ENCODE results near the gene PIF1. TPM values are rescaled to one million over a fixed set of nuclear protein-coding genes. Genes with fewer than 3 reads are reported as not detected.

The PIF1 gene
- total RNA-seq, 1 donor from 2014 or later: 6.6 TPM

DNA sequence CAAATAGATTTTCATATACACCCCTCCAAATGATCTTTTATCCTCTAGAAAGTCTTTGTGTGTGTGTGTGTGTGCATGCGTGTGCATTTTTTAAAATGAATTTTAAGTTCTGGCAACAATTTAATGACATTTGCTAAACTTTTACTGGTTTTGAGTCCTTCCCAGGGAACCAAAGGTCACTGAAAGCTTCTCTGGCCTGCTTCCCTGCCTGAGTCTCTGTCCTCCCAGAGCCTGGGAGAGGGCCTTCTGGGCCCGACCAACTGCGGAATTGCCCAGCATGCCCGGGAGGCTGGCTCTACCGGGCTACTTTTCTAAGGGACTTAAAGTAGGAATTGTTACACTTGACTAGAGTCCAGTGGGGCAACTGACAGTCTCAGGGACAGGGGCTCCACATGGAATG, 42.7 kb downstream of the PIF1 start:
- Histone ChIP-seq H3K36me3 (no peaks in the 10 kb centered on the region), H3K27me3 (no peaks in the 10 kb centered on the region), H3K27ac (peak overlapping the region; percentile 33), H3K4me1 (no peaks in the 10 kb centered on the region), H3K4me3 (no peak overlapping the region), H3K9me3 (no peaks in the 10 kb centered on the region)
- intact Hi-C loops (cut with DNase I): no loop called here
- no peak for DNase-seq (ENCODE audit: extremely low spot score in 2 of 2)
- TF ChIP-seq POLR2A (IDR thresholded peaks at IDR 0.05) (no peak), POLR2AphosphoS5 (IDR thresholded peaks at IDR 0.05; ENCODE audit: insufficient read depth in 1 of 2, low read depth in 1 of 2) (no peak)
- TF ChIP-seq, protein P1, sequence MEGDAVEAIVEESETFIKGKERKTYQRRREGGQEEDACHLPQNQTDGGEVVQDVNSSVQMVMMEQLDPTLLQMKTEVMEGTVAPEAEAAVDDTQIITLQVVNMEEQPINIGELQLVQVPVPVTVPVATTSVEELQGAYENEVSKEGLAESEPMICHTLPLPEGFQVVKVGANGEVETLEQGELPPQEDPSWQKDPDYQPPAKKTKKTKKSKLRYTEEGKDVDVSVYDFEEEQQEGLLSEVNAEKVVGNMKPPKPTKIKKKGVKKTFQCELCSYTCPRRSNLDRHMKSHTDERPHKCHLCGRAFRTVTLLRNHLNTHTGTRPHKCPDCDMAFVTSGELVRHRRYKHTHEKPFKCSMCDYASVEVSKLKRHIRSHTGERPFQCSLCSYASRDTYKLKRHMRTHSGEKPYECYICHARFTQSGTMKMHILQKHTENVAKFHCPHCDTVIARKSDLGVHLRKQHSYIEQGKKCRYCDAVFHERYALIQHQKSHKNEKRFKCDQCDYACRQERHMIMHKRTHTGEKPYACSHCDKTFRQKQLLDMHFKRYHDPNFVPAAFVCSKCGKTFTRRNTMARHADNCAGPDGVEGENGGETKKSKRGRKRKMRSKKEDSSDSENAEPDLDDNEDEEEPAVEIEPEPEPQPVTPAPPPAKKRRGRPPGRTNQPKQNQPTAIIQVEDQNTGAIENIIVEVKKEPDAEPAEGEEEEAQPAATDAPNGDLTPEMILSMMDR (IDR thresholded peaks at IDR 0.05): no peak

DNA sequence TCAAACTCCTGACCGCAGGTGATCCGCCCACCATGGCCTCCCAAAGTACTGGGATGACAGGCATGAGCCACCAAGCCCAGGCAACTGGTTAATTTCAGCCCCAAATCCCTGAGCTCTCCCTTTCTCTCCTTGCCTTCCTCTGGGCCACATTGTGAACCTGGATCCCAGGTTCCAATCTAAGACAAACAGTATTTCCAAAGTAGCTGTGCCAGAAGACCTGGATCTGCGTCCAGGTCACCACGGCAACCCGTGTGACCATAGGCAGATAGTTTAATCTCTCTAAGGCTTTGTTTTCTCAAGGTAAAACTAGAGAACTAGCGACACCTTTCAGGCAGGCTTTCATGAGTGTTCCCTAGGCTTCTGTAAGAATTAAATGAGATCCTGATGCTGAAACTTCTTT, 44.1 kb downstream of the PIF1 start:
- Histone ChIP-seq H3K36me3 (no peaks in the 10 kb centered on the region), H3K27ac (no peak overlapping the region), H3K9me3 (no peaks in the 10 kb centered on the region), H3K4me1 (peaks cover 9% of the 10 kb centered on the region), H3K27me3 (no peaks in the 10 kb centered on the region), H3K4me3 (no peak overlapping the region)
- intact Hi-C loops (cut with DNase I): no loop called here
- DNase-seq (ENCODE audit: extremely low spot score in 2 of 2): no peak
- no peak for TF ChIP-seq POLR2A (IDR thresholded peaks at IDR 0.05)
- TF ChIP-seq, protein P1 (IDR thresholded peaks at IDR 0.05): no peak
- no peak for TF ChIP-seq POLR2AphosphoS5 (IDR thresholded peaks at IDR 0.05; ENCODE audit: insufficient read depth in 1 of 2, low read depth in 1 of 2)

DNA sequence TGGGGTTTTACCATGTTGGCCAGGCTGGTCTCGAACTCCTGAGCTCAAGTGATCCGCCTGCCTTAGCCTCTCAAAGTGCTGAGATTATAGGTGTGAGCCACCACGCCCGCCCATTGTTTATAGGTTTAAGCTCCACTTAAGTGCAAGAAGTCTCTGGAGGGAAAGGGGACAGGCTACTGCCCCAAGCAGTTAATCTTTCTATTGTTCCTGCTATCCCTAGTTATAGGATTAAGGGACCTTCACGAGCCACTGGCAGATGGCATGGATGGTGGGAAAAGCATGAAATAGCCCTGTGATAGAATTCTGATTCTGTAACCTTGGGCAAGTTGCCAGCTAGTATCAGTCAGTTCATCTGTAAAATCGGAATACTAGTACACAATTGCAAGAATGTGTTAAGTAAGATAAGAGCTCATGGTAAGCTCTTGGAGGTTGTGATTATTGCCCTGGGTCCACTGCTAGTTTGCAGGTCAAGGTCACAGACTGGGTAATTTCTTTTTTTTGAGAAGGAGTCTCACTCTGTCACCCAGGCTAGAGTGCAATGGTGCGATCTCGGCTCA, 44.8 kb downstream of the PIF1 start:
- Histone ChIP-seq H3K27ac (no peak overlapping the region), H3K9me3 (no peaks in the 10 kb centered on the region)
- TF ChIP-seq, protein P1 (IDR thresholded peaks at IDR 0.05): no peak
- no peak for TF ChIP-seq POLR2AphosphoS5 (IDR thresholded peaks at IDR 0.05; ENCODE audit: insufficient read depth in 1 of 2, low read depth in 1 of 2)

DNA sequence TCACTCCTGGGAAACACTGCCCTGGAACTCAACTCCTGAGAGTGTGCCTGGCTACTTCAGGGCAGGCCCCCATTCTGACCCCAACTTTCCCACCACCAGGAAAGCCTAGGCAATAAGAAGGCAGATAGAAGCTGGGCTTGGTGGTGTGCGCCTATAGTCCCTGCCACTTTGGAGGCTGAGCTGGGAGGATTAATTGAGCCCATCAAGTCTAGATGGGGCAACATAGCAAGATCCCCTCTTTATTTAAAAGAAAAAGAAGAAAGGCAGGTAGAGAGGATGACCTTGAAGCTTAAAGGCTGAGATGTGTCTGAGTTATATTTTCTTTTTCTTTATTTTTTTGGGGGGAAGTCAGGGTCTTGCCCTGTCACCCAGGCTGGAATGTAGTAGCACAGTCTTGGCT, 45.8 kb downstream of the PIF1 start:
- H3K36me3 ChIP-seq: no peaks in the 10 kb centered on the region
- TF ChIP-seq POLR2A (IDR thresholded peaks at IDR 0.05) (no peak), POLR2AphosphoS5 (IDR thresholded peaks at IDR 0.05; ENCODE audit: insufficient read depth in 1 of 2, low read depth in 1 of 2) (no peak)
- TF ChIP-seq, protein P1 (IDR thresholded peaks at IDR 0.05): no peak
- H3K9me3 ChIP-seq: no peaks in the 10 kb centered on the region
- peaks cover 14% of the 10 kb centered on the region for H3K4me1 ChIP-seq
- no peak overlapping the region for H3K27ac ChIP-seq
- intact Hi-C loops (cut with DNase I): no loop called here
- H3K27me3 ChIP-seq: no peaks in the 10 kb centered on the region
- H3K4me3 ChIP-seq: no peak overlapping the region
- DNase-seq (ENCODE audit: extremely low spot score in 2 of 2): no peak

More for the DNA sequence above, 44.8 kb downstream of the PIF1 start:
- no peak for DNase-seq (ENCODE audit: extremely low spot score in 2 of 2)
- Histone ChIP-seq H3K4me3 (no peak overlapping the region), H3K27me3 (no peaks in the 10 kb centered on the region), H3K36me3 (no peaks in the 10 kb centered on the region), H3K4me1 (peaks cover 14% of the 10 kb centered on the region)
- intact Hi-C loops (cut with DNase I): no loop called here

DNA sequence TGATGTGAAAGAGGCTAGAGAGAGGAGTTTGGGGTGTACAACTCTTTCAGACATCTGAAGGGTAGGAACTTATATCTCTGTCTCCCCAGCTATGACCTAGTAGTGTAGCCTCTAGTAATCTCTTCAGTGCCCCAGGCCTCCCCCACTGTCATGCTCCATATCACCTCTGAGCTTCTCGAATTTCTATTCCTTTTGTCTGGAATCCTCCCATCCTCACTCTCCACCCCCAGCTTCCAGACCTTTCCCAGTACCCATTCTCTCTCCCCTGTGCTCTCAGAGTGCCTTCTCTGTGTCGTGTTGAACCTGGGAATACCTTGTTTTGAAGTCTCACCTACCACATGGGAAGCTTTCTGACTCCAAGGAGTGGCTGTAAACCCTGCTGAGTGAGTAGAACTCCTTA, 46.4 kb downstream of the PIF1 start:
- intact Hi-C loops (cut with DNase I): no loop called here
- Histone ChIP-seq H3K4me3 (no peak overlapping the region), H3K27ac (no peak overlapping the region), H3K27me3 (no peaks in the 10 kb centered on the region), H3K4me1 (peaks cover 14% of the 10 kb centered on the region), H3K9me3 (no peaks in the 10 kb centered on the region), H3K36me3 (no peaks in the 10 kb centered on the region)
- TF ChIP-seq POLR2A (IDR thresholded peaks at IDR 0.05) (no peak), POLR2AphosphoS5 (IDR thresholded peaks at IDR 0.05; ENCODE audit: insufficient read depth in 1 of 2, low read depth in 1 of 2) (no peak)
- TF ChIP-seq, protein P1 (IDR thresholded peaks at IDR 0.05): no peak
- no peak for DNase-seq (ENCODE audit: extremely low spot score in 2 of 2)

Data from vagina (tissue), 2 donors.